GM12892 (cell line): Measurements from ENCODE around the gene PTK7.
"Not testable (repeated sequence)": the region's sequence is repeated elsewhere in the genome, so short reads cannot be mapped to it uniquely, and the experiment has no call there.

ENCODE experiments used
- DNase-seq: peaks from one replicate; pipeline ENCODE4 v3.0.0; 2011; ENCODE audit not compliant: insufficient read length
- FAIRE-seq: peaks from 2 replicates; lab custom pipeline; 2011; peaks lifted over from hg19 to GRCh38; lab: Jason Lieb, UNC
- POLR2A ChIP-seq: IDR thresholded peaks from 2 replicates; pipeline ENCODE4 v1.6.1; 2011; ENCODE audit warnings: low read depth, low read length, control low read depth
- POLR2AphosphoS5 ChIP-seq: IDR thresholded peaks from 2 replicates; pipeline ENCODE4 v1.6.1; 2011; ENCODE audit warnings: low read depth, low read length, control low read depth
- TAF1 ChIP-seq: IDR thresholded peaks from 2 replicates; pipeline ENCODE4 v1.6.1; 2011; ENCODE audit warnings: low read depth, mild to moderate bottlenecking, control low read depth, low read length, borderline replicate concordance

The PTK7 gene

GRCh38 chr6:43129434-43130194 is 53.5 kb downstream of the PTK7 start:
- FAIRE-seq, result no peak
- DNase-seq, result no peak

DNA sequence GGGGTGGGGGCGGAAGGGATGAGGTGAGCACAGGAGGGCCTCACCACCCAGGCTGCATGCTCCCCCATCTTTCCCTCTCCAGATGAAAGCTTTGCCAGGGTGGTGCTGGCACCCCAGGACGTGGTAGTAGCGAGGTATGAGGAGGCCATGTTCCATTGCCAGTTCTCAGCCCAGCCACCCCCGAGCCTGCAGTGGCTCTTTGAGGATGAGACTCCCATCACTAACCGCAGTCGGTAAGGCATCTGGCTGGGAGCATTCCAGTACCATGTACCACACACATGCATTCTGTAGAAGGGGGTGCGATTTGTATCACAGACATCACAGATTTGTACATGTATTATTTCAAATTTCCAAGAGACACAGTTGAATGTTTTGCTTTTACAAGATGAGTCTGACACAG is 54.3 kb downstream of the PTK7 start:
- FAIRE-seq (no peak), DNase-seq (no peak)
- TF ChIP-seq TAF1 (no peak), POLR2AphosphoS5 (no peak), POLR2A (no peak)

More at GRCh38 chr6:43129434-43130194, 53.5 kb downstream of the PTK7 start:
- TF ChIP-seq POLR2AphosphoS5 (no peak), TAF1 (no peak), POLR2A (no peak)

DNA sequence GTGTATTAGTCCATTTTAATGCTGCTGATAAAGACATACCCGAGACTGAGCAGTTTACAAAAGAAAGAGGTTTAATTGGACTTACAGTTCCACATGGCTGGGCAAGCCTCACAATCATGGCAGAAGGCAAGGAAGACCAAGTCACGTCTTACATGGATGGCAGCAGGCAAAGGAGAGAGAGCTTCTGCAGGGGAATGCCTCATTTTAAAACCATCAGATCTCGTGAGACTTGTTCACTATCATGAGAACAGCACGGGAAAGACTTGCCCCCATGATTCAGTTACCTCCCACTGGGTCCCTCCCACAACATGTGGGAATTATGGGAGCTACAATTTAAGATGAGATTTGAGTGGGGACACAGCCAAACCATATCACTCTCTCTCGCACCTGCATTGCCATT is 55.3 kb downstream of the PTK7 start:
- not testable (repeated sequence) for FAIRE-seq, DNase-seq

DNA sequence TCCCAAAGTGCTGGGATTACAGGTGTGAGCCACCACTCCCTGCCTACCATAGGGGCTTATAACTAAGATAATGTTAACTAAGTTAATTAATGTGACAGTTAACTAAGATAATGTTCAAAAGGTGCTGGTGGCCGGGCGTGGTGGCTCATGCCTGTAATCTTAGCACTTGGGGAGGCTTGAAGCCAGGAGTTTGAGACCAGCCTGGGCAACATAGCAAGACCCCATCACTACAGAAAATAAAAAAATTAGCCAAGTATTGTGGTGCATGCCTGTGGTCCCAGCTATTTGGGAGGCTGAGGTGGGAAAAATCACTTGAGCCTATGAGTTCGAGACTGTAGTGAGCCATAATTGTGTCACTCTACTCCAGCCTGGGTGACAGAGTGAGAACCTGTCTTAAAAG is 62.2 kb downstream of the PTK7 start:
- no peak for TF ChIP-seq POLR2AphosphoS5
- TF ChIP-seq POLR2A, result no peak
- no peak for TF ChIP-seq TAF1
- FAIRE-seq (no peak), DNase-seq (no peak)

GRCh38 chr6:43139973-43140372 is 63.9 kb downstream of the PTK7 start:
- not testable (repeated sequence) for FAIRE-seq, DNase-seq

- FAIRE-seq (no peak), DNase-seq (no peak)
- no peak for TF ChIP-seq POLR2A
- no peak for TF ChIP-seq POLR2AphosphoS5
- no peak for TF ChIP-seq TAF1
Observed at GRCh38 chr6:43141644-43142043, 65.5 kb downstream of the PTK7 start.

GRCh38 chr6:43142101-43142500 is 66.0 kb downstream of the PTK7 start:
- FAIRE-seq (no peak), DNase-seq (no peak)
- TF ChIP-seq POLR2A (no peak), POLR2AphosphoS5 (no peak), TAF1 (no peak)

GRCh38 chr6:43143235-43144128 is 67.4 kb downstream of the PTK7 start:
- TF ChIP-seq TAF1, result no peak
- TF ChIP-seq POLR2AphosphoS5, result no peak
- no peak for TF ChIP-seq POLR2A
- FAIRE-seq (peak; percentile 79), DNase-seq (peak; percentile 94)

DNA sequence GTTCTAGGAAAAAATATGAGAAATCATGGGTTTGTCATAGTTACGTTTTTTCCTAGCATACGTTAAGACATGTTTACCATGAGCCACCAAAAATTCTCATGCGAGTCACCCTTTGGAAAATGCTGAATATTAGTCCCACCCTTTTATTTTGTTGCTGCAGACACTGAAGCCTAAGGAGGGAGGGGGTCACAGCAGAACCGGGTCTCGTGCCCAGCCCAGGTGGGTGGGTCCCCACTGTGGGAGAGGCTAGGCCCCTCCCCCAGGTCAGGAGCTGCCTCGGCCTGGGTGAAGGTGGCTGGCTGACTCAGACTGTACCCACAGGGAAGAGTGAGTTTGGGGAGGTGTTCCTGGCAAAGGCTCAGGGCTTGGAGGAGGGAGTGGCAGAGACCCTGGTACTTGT is 68.8 kb downstream of the PTK7 start:
- FAIRE-seq (no peak), DNase-seq (no peak)
- TF ChIP-seq POLR2A, result no peak
- TF ChIP-seq POLR2AphosphoS5, result no peak
- no peak for TF ChIP-seq TAF1

DNA sequence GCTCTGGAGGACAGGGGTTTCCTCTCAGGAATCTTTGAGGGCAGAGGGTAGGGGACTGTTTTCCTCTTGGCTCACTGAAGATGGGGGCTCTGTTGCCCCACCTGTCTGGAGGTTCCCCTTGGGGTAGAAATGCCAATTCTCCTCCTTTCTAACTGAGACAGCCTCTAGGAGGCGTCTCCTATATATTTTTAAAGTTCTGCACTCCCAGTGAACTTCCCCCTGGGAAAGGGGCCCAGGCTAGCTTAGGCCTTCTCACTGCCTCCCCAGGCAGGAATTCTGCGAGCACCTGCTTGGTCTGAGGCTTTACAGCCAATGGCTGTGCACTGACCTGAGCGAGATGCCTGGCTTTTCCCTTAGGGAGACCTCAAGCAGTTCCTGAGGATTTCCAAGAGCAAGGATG is 70.1 kb downstream of the PTK7 start:
- no peak for DNase-seq
- TF ChIP-seq TAF1 (no peak), POLR2AphosphoS5 (no peak), POLR2A (no peak)
- no peak for FAIRE-seq

- FAIRE-seq, result no peak
Observed at GRCh38 chr6:43146709-43147688, 70.9 kb downstream of the PTK7 start.

More at GRCh38 chr6:43146709-43147688, 70.9 kb downstream of the PTK7 start:
- TF ChIP-seq POLR2A, result no peak
- TF ChIP-seq TAF1, result no peak
- TF ChIP-seq POLR2AphosphoS5, result no peak
- no peak for DNase-seq
